ENCODE results near the gene KCTD10. TPM values are rescaled to one million over a fixed set of nuclear protein-coding genes. Genes with fewer than 3 reads are reported as not detected.
"Not testable (repeated sequence)": the region's sequence is repeated elsewhere in the genome, so short reads cannot be mapped to it uniquely, and the experiment has no call there.

KCTD10 gene
- total RNA-seq, 6 donors from 2014 or later: 50.6 to 70.2 (median 63.0) TPM

DNA sequence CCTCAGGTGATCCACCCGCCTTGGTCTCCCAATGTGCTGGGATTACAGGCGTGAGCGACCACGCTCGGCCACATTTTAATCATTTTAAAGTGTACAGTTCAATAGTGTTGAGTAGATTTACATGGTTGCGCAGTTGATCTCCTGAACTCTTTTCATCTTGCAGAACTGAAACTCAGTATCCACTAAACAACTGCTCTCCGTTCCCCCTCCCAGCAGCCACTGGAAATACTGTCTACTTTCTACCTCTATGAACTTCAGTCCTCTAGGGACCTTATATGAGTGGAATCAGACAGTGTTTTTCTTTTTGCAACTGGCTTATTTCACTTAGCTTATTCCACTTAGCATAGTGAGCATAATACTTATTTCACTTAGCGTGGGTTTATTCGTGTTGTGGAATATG, 53.7 kb downstream of the KCTD10 start:
- Histone ChIP-seq H3K4me3 (no peak overlapping the region), H3K9me3 (no peaks in the 10 kb centered on the region), H3K27me3 (no peaks in the 10 kb centered on the region), H3K4me1 (no peaks in the 10 kb centered on the region), H3K27ac (no peak overlapping the region), H3K36me3 (no peaks in the 10 kb centered on the region)
- DNase-seq (no peak), ATAC-seq (ENCODE audit: low FRiP score in 2 of 2) (no peak)
- TF ChIP-seq EP300 (IDR thresholded peaks at IDR 0.05) (no peak), POLR2A (IDR thresholded peaks at IDR 0.05) (no peak), POLR2AphosphoS5 (IDR thresholded peaks at IDR 0.05) (no peak)
- 86 to 88% methylated on average over 9 of the region's 9 CpGs for WGBS, 2 donors

DNA sequence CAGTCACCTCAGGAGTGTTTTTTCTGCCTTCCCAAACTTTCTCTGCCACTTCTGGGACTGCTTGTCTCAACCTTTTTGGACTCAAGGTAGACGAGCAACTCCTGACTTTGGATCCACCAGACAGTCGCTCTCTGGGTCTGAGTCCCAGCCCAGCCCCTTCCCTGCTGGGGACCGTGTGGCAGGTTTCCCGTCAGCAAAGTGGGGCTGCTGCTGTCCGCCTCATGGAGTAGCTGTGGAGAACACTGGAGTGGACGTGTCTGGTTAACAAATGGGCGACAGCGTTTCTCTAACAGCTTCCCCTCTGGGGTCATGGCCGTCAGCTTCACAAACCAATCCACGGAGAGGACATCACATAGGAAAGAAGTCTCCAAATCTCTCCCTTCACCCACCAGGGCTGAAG, 54.8 kb downstream of the KCTD10 start:
- no peaks in the 10 kb centered on the region for H3K4me1 ChIP-seq
- no peaks in the 10 kb centered on the region for H3K9me3 ChIP-seq
- WGBS, 2 donors: 31 to 38% methylated on average over 4 to 10 of the region's 10 CpGs
- H3K36me3 ChIP-seq: no peaks in the 10 kb centered on the region
- TF ChIP-seq EP300 (IDR thresholded peaks at IDR 0.05) (no peak), POLR2AphosphoS5 (IDR thresholded peaks at IDR 0.05) (no peak), POLR2A (IDR thresholded peaks at IDR 0.05) (no peak)
- TF ChIP-seq, protein P1, sequence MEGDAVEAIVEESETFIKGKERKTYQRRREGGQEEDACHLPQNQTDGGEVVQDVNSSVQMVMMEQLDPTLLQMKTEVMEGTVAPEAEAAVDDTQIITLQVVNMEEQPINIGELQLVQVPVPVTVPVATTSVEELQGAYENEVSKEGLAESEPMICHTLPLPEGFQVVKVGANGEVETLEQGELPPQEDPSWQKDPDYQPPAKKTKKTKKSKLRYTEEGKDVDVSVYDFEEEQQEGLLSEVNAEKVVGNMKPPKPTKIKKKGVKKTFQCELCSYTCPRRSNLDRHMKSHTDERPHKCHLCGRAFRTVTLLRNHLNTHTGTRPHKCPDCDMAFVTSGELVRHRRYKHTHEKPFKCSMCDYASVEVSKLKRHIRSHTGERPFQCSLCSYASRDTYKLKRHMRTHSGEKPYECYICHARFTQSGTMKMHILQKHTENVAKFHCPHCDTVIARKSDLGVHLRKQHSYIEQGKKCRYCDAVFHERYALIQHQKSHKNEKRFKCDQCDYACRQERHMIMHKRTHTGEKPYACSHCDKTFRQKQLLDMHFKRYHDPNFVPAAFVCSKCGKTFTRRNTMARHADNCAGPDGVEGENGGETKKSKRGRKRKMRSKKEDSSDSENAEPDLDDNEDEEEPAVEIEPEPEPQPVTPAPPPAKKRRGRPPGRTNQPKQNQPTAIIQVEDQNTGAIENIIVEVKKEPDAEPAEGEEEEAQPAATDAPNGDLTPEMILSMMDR (IDR thresholded peaks at IDR 0.05): no peak
- H3K4me3 ChIP-seq: no peak overlapping the region
- H3K27me3 ChIP-seq: no peaks in the 10 kb centered on the region
- no peak for ATAC-seq (ENCODE audit: low FRiP score in 2 of 2)
- H3K27ac ChIP-seq: no peak overlapping the region
- DNase-seq: no peak

DNA sequence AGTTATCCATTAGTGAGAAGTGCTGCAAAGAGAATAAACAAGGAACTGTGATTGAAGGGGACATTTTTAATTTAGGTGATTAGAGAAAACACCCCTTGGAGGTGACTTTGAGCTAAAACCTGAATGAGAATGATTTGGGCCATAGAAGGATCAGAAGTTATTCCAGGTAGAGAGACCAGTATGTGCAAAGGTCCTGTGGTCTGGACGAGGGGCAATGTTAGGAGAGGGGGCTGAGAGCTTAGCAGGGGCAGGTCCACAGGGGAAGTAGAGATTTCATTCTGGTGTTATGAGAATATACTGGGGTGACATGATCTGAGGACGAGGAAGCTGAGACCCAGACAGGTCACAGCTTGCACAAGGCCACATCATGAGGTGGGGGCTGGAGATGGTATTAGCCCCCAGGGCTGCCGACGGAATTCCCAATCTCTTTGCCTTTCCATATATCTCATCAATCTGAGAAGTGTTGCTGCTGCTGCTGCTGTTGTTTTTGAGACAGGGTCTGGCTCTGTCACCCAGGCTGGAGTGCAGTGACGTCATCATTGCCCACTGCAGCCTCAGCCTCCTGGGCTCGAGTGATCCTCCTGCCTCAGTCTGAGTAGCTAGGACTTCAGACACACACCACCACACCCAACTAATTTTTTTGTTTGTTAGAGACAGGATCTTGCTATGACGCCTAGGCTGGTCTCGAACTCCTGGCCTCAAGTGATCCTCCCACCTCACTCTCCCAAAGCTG, 55.6 kb downstream of the KCTD10 start:
- 56 to 65% methylated on average over 8 of the region's 8 CpGs for WGBS, 2 donors
- H3K9me3 ChIP-seq: no peaks in the 10 kb centered on the region
- no peak for DNase-seq
- H3K27me3 ChIP-seq: no peaks in the 10 kb centered on the region
- no peaks in the 10 kb centered on the region for H3K4me1 ChIP-seq
- no peak overlapping the region for H3K4me3 ChIP-seq
- TF ChIP-seq POLR2AphosphoS5 (IDR thresholded peaks at IDR 0.05): no peak
- no peak for TF ChIP-seq EP300 (IDR thresholded peaks at IDR 0.05)
- no peak for TF ChIP-seq POLR2A (IDR thresholded peaks at IDR 0.05)
- TF ChIP-seq, protein P1 (IDR thresholded peaks at IDR 0.05): no peak
- H3K27ac ChIP-seq: no peak overlapping the region
- H3K36me3 ChIP-seq: no peaks in the 10 kb centered on the region
- no peak for ATAC-seq (ENCODE audit: low FRiP score in 2 of 2)

DNA sequence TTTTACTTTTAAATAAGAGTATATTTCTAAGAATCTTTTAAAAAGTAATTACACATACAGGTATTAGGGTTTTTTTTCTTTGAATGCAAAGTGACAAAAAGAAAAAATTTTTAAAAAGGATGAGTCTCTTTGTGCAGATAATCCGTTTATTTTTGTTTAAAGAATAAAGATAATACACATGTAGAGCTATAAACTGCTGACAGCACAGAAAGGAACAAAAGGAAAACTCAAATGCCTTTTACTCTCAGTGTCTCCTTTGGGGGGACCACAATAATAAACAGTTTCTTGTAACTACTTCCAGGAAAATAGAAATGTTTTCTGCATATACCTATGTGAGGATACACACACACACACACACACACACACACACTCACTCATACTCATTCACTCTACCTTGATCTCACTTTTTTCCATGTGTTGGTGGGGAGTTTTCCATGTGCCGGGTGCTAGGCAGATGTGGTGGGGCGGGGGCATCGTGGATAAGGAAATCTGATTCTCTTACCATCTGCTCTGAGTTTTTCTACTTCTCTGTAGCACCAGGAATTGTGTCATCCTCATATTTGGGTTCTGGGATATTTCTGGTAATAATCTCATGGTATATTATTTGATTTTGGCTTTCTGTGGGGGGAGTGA, 58.1 kb downstream of the KCTD10 start:
- WGBS, 2 donors: 78% methylated on average over 4 of the region's 4 CpGs
- TF ChIP-seq POLR2A (IDR thresholded peaks at IDR 0.05): no peak
- TF ChIP-seq POLR2AphosphoS5 (IDR thresholded peaks at IDR 0.05): no peak
- TF ChIP-seq EP300 (IDR thresholded peaks at IDR 0.05): no peak
- TF ChIP-seq, protein P1 (IDR thresholded peaks at IDR 0.05): no peak
- ATAC-seq (ENCODE audit: low FRiP score in 2 of 2): no peak

DNA sequence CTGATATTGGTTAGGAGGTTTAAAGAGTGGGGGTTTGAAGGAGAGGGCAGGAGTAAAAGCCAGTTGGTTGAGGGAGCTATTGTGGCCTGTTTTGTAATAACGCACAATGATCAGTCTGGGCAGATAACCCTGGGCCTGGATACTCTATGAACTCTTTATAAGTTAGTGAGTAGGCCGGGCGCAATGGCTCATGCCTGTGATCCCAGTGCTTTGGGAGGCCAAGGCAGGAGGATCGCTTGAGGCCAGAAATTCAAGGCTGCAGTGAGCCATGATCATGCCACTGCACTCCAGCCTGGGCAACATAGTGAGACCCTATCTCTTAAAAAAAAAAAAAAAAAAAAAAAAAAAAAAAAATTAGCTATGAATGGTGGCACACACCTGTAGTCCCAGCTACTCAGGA, 71.0 kb downstream of the KCTD10 start:
- not testable (repeated sequence) for H3K4me1 ChIP-seq; H3K27me3 ChIP-seq; DNase-seq; H3K9me3 ChIP-seq; H3K36me3 ChIP-seq; H3K27ac ChIP-seq; H3K4me3 ChIP-seq; ATAC-seq (ENCODE audit: low FRiP score in 2 of 2)
- WGBS, 2 donors: 90 to 94% methylated on average over 2 to 4 of the region's 4 CpGs

More for the DNA sequence above, 58.1 kb downstream of the KCTD10 start:
- Histone ChIP-seq H3K4me3 (no peak overlapping the region), H3K27ac (no peak overlapping the region), H3K27me3 (no peaks in the 10 kb centered on the region), H3K9me3 (no peaks in the 10 kb centered on the region), H3K36me3 (no peaks in the 10 kb centered on the region), H3K4me1 (no peaks in the 10 kb centered on the region)
- no peak for DNase-seq

DNA sequence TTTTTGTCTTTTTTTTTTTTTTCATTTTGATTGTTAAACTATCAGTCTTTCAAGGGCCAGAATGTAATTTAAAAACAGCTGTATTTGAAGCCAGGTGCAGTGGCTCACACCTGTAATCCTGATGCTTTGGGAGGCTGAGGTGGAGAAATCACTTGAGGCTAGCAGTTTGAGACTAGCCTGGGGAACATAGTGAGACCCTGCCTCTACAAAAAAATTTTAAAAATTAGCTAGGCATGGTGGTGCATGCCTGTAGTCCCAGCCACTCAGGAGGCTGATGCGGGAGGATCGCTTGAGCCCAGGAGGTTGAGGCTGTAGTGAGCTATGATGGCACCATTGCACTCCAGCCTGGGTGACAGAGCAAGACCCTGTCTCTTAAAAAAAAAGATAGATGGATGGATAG, 72.3 kb downstream of the KCTD10 start:
- H3K4me1 ChIP-seq; H3K27ac ChIP-seq; DNase-seq; H3K4me3 ChIP-seq; H3K9me3 ChIP-seq; ATAC-seq (ENCODE audit: low FRiP score in 2 of 2); H3K36me3 ChIP-seq; H3K27me3 ChIP-seq: not testable (repeated sequence)
- 93 to 100% methylated on average over 2 of the region's 2 CpGs for WGBS, 2 donors

Other genes starting within 250 kb of the KCTD10 start
- gene FOXN4, start 168.0 kb downstream of the KCTD10 start, total RNA-seq: 1 to 10 TPM in 2 of 6 donors, under 1 TPM in 1, not detected in 3; 0.49 to 5.2 (median 1.1) TPM
- under 1 TPM in 3 of 6 donors, not detected in 3; 0.17 to 0.51 (median 0.46) TPM for gene MYO1H, start 129.4 kb downstream of the KCTD10 start, total RNA-seq
- 10 to 100 TPM; 27.0 to 69.1 (median 44.7) TPM for gene UBE3B, start 334 bp upstream of the KCTD10 start, total RNA-seq
- gene MMAB, start 96.2 kb upstream of the KCTD10 start, total RNA-seq: 10 to 100 TPM; 14.9 to 68.8 (median 39.2) TPM
- gene MVK, start 96.5 kb upstream of the KCTD10 start, total RNA-seq: 10 to 100 TPM; 22.2 to 56.2 (median 41.5) TPM
- gene FAM222A, start 236.5 kb upstream of the KCTD10 start, total RNA-seq: 1 to 10 TPM; 1.0 to 7.3 (median 3.7) TPM